ENCODE results near the gene CERS4. TPM values are rescaled to one million over a fixed set of nuclear protein-coding genes. Genes with fewer than 3 reads are reported as not detected.

The CERS4 gene
- total and polyA plus RNA-seq, 2 experiments from 2014 or later, result 68.5 to 109 TPM

GRCh38 chr19:8184274-8184673 is 24.9 kb upstream of the CERS4 start (continued):
- TF ChIP-seq CTCF (conservative IDR thresholded peaks at IDR 0.05; ENCODE audit: low read depth in 2 of 2), result no peak

GRCh38 chr19:8185343-8186068 is 23.7 kb upstream of the CERS4 start:
- Mint-ChIP-seq H3K4me1 (no peaks in the 10 kb centered on the region), H3K9me3 (no peaks in the 10 kb centered on the region), H3K27me3 (ENCODE audit: insufficient read depth, low read depth, poor library complexity) (peaks cover 15% of the 10 kb centered on the region), H3K36me3 (ENCODE audit: low read depth) (no peaks in the 10 kb centered on the region), H3K4me3 (no peak overlapping the region), H3K27ac (no peak overlapping the region)
- no peak overlapping the region for H3K4me3 ChIP-seq
- no peak for DNase-seq (ENCODE audit: low spot score)
- no peak overlapping the region for H3K27ac ChIP-seq (ENCODE audit: low read depth)
- TF ChIP-seq POLR2AphosphoS5 (IDR thresholded peaks at IDR 0.05; ENCODE audit: low read depth) (no peak), ETS1 (IDR thresholded peaks at IDR 0.05) (no peak)
- no peaks in the 10 kb centered on the region for H3K79me2 ChIP-seq (replicated peaks; ENCODE audit: insufficient read depth)
- no peaks in the 10 kb centered on the region for H4K20me1 ChIP-seq (replicated peaks; ENCODE audit: insufficient read depth)
- H2AFZ ChIP-seq, result no peak overlapping the region
- no peaks in the 10 kb centered on the region for H3K4me1 ChIP-seq (ENCODE audit: insufficient read depth)
- H3K4me2 ChIP-seq, result no peak overlapping the region
- H3F3A ChIP-seq (replicated peaks; ENCODE audit: low read depth), result 0 out of 2 replicates have a peak, but pooled peaks cover 2% of the 10 kb centered on the region
- no peaks in the 10 kb centered on the region for H3K36me3 ChIP-seq (ENCODE audit: insufficient read depth)
- ATAC-seq, result no peak
- H3K9me2 ChIP-seq (ENCODE audit: insufficient read depth), result no peaks in the 10 kb centered on the region
- H3K27me3 ChIP-seq (ENCODE audit: insufficient read depth), result no peaks in the 10 kb centered on the region

- Histone ChIP-seq H4K20me1 (replicated peaks; ENCODE audit: insufficient read depth) (no peaks in the 10 kb centered on the region), H3K79me2 (replicated peaks; ENCODE audit: insufficient read depth) (no peaks in the 10 kb centered on the region), H3K4me3 (no peak overlapping the region), H3K27ac (ENCODE audit: low read depth) (peak overlapping the region; percentile 91), H3K9me2 (ENCODE audit: insufficient read depth) (no peaks in the 10 kb centered on the region), H3K36me3 (ENCODE audit: insufficient read depth) (no peaks in the 10 kb centered on the region), H3K4me1 (ENCODE audit: insufficient read depth) (peaks cover 21% of the 10 kb centered on the region), H3K4me2 (peak overlapping the region; percentile 78), H2AFZ (no peak overlapping the region), H3F3A (replicated peaks; ENCODE audit: low read depth) (peaks cover 10% of the 10 kb centered on the region; the same call in 1 of the 2 replicates), H3K27me3 (ENCODE audit: insufficient read depth) (no peaks in the 10 kb centered on the region)
- Mint-ChIP-seq H3K4me1 (peaks cover 34% of the 10 kb centered on the region), H3K36me3 (ENCODE audit: low read depth) (no peaks in the 10 kb centered on the region), H3K27ac (peak overlapping the region; percentile 79), H3K9me3 (peaks cover 2% of the 10 kb centered on the region; the same call in 1 of the 3 replicates), H3K4me3 (peak overlapping the region; percentile 32; the same call in 1 of the 3 replicates), H3K27me3 (ENCODE audit: insufficient read depth, low read depth, poor library complexity) (peaks cover 27% of the 10 kb centered on the region)
- DNase-seq (ENCODE audit: low spot score) (peak; percentile 69), ATAC-seq (peak; percentile 34)
- TF ChIP-seq CREB1 (CRISPR knock-in tag; IDR thresholded peaks at IDR 0.05; ENCODE audit: low read depth), result no peak
- no peak for TF ChIP-seq STAT1 (IDR thresholded peaks at IDR 0.05; ENCODE audit: unreplicated experiment)
- TF ChIP-seq ETS1 (IDR thresholded peaks at IDR 0.05), result no peak
- no peak for TF ChIP-seq EZH2 (IDR thresholded peaks at IDR 0.05; ENCODE audit: low read depth, unreplicated experiment)
- no peak for TF ChIP-seq EZH2phosphoT487 (IDR thresholded peaks at IDR 0.05; ENCODE audit: unreplicated experiment)
- TF ChIP-seq JUNB (IDR thresholded peaks at IDR 0.05; ENCODE audit: unreplicated experiment), result no peak
- TF ChIP-seq REST (IDR thresholded peaks at IDR 0.05; ENCODE audit: unreplicated experiment), result no peak
- TF ChIP-seq CTCF (conservative IDR thresholded peaks at IDR 0.05; ENCODE audit: low read depth in 2 of 2), result no peak
Observed at GRCh38 chr19:8192221-8192820, 16.8 kb upstream of the CERS4 start.
